HepG2 (cell line): ENCODE results near the gene TSC22D4. TPM values are rescaled to one million over a fixed set of nuclear protein-coding genes. Genes with fewer than 3 reads are reported as not detected.

Experiments used
- ATAC-seq: fragments of 200-7000 bp; cut with Tn5 transposase; 3 replicates; pipeline ENCODE4 v1.9.1; 2020; ENCODE audit warnings: mild to moderate bottlenecking, moderate library complexity
- BruUV-seq: library from RNA; stranded (reverse); fragments of 400-500 nt; replicated peaks from 2 replicates; lab custom pipeline; 2021; lab: Mats Ljungman, UMichigan
- CTCF ChIA-PET: fragments of 300-600 bp; formaldehyde crosslinking; extraction: SDS; loops from one replicate; lab custom pipeline; 2021; ENCODE audit warnings: low total read pairs, inconsistent platforms, low intra/inter-chr PET ratio; lab: Yijun Ruan, JAX
- POLR2A ChIA-PET: fragments of 350-600 bp; sonication (Branson Sonifier 250); formaldehyde crosslinking; loops from one replicate; lab custom pipeline; 2020; ENCODE audit warnings: antibody characterized with exemption, inconsistent platforms; lab: Yijun Ruan, JAX
- DNase-seq: peaks from one replicate; pipeline ENCODE4 v3.0.0-alpha.2; 2015; ENCODE audit warnings: low spot score
- FAIRE-seq: peaks from 3 replicates; lab custom pipeline; 2011; peaks lifted over from hg19 to GRCh38; lab: Jason Lieb, UNC
- H2AFZ ChIP-seq: one replicate; pipeline ENCODE4 v1.6.1; 2011; ENCODE audit warnings: low read length, inconsistent platforms
- H3K27ac ChIP-seq: fragments of 300-600 bp; 3 replicates; pipeline ENCODE4 v1.8.0; 2011; ENCODE audit warnings: mixed run types, mild to moderate bottlenecking, mixed read lengths, low read length, inconsistent platforms; ENCODE audit not compliant: insufficient read depth; ENCODE audit errors: extremely low read length
- H3K27me3 ChIP-seq, 2 experiments: fragments of 200-600 bp in 1 of 2; 2 replicates in 1 of 2; 3 replicates in 1 of 2; pipeline versions ENCODE4 v1.6.0 to v1.8.0; 2011; ENCODE audit warnings: low read length in 2 of 2, mild to moderate bottlenecking in 2 of 2, moderate library complexity in 2 of 2, inconsistent platforms in 1 of 2; ENCODE audit not compliant: insufficient read depth in 2 of 2, control insufficient read depth in 1 of 2
- H3K36me3 ChIP-seq, 2 experiments: fragments of 200-600 bp in 1 of 2; replicated peaks in 1 of 2; 2 replicates in 1 of 2; 3 replicates in 1 of 2; pipeline versions ENCODE4 v1.5.1 to v1.8.0; 2011; ENCODE audit warnings: low read length in 2 of 2, inconsistent platforms in 1 of 2; ENCODE audit not compliant: insufficient read depth in 2 of 2, control insufficient read depth in 1 of 2
- H3K4me1 ChIP-seq: 2 replicates; pipeline ENCODE4 v1.5.1; 2012; ENCODE audit warnings: low read length, inconsistent platforms; ENCODE audit not compliant: insufficient read depth
- H3K4me2 ChIP-seq: 2 replicates; pipeline ENCODE4 v1.6.0; 2011; ENCODE audit warnings: low read depth, low read length, inconsistent platforms
- H3K4me3 ChIP-seq, 3 experiments: fragments of 200-600 bp in 1 of 3; sonication (generic), shearing (Covaris generic) in 1 of 3; replicated peaks in 1 of 3; 2 replicates each; pipeline ENCODE4 v1.5.1; 2011 to 2016; ENCODE audit warnings: low read length in 3 of 3, inconsistent platforms in 2 of 3, low read depth in 2 of 3, mild to moderate bottlenecking in 2 of 3, control low read depth in 1 of 3, mixed read lengths in 1 of 3; ENCODE audit not compliant: insufficient read depth in 1 of 3
- H3K79me2 ChIP-seq: one replicate; pipeline ENCODE4 v1.6.1; 2011; ENCODE audit warnings: low read length, inconsistent platforms; ENCODE audit not compliant: insufficient read depth
- H3K9ac ChIP-seq: 2 replicates; pipeline ENCODE4 v1.6.0; 2011; ENCODE audit warnings: mild to moderate bottlenecking, low read depth, low read length, inconsistent platforms; ENCODE audit not compliant: insufficient read depth
- H3K9me3 ChIP-seq: 2 replicates; pipeline ENCODE4 v1.5.1; 2012; ENCODE audit warnings: mild to moderate bottlenecking, low read length
- H4K20me1 ChIP-seq: 2 replicates; pipeline ENCODE4 v1.6.0; 2011; ENCODE audit warnings: inconsistent platforms, mild to moderate bottlenecking, low read length, moderate library complexity; ENCODE audit not compliant: insufficient read depth
- CBX2 ChIP-seq, 2 experiments: fragments of 200-600 bp in 1 of 2; sonication (generic); formaldehyde crosslinking in 1 of 2; IDR thresholded peaks; 2 replicates each; pipeline versions ENCODE4 v1.7.0 to v1.8.1; 2018 to 2022; ENCODE audit warnings: low read depth in 2 of 2, low read length in 1 of 2, mild to moderate bottlenecking in 1 of 2, missing genetic modification reagents in 1 of 2
- CEBPG ChIP-seq: IDR thresholded peaks from 2 replicates; pipeline ENCODE4 v1.6.1; 2016
- HMGA1 ChIP-seq: sonication (generic); formaldehyde crosslinking; conservative IDR thresholded peaks from 2 replicates; pipeline ENCODE4 v1.4.0; 2020; ENCODE audit warnings: missing genetic modification reagents
- KDM1A ChIP-seq: IDR thresholded peaks from 2 replicates; pipeline ENCODE4 v1.6.1; 2016; ENCODE audit warnings: missing compliant biosample characterization
- KDM4B ChIP-seq: sonication (generic); formaldehyde crosslinking; IDR thresholded peaks from 2 replicates; pipeline ENCODE4 v1.4.0; 2020; ENCODE audit warnings: missing genetic modification reagents
- NR3C1 ChIP-seq: sonication (generic); formaldehyde crosslinking; IDR thresholded peaks from 2 replicates; pipeline ENCODE4 v1.4.0; 2020; ENCODE audit warnings: missing genetic modification reagents
- PRPF4 ChIP-seq: fragments of 200-400 bp; formaldehyde crosslinking; IDR thresholded peaks from 2 replicates; pipeline ENCODE4 v1.6.1; 2016; ENCODE audit warnings: low read length, low read depth; ENCODE audit not compliant: poor library complexity, severe bottlenecking
- SP5 ChIP-seq: IDR thresholded peaks from 2 replicates; pipeline ENCODE4 v1.6.1; 2016; ENCODE audit warnings: low read depth, borderline replicate concordance
- SRSF9 ChIP-seq: fragments of 200-400 bp; formaldehyde crosslinking; IDR thresholded peaks from 2 replicates; pipeline ENCODE4 v1.6.1; 2018; ENCODE audit warnings: borderline replicate concordance, mild to moderate bottlenecking, low read depth, low read length; ENCODE audit not compliant: insufficient read depth, poor library complexity, severe bottlenecking
- STAG1 ChIP-seq: sonication (generic); formaldehyde crosslinking; IDR thresholded peaks from 2 replicates; pipeline ENCODE4 v1.4.0; 2020; ENCODE audit warnings: missing genetic modification reagents
- STAT5B ChIP-seq: sonication (generic); formaldehyde crosslinking; IDR thresholded peaks from 2 replicates; pipeline ENCODE4 v1.4.0; 2020; ENCODE audit warnings: missing genetic modification reagents
- STAT6 ChIP-seq: sonication (generic); formaldehyde crosslinking; IDR thresholded peaks from 2 replicates; pipeline ENCODE4 v1.4.0; 2020; ENCODE audit warnings: missing genetic modification reagents, mild to moderate bottlenecking, borderline replicate concordance
- ZBTB34 ChIP-seq: sonication (generic); formaldehyde crosslinking; IDR thresholded peaks from 2 replicates; pipeline ENCODE4 v1.8.0; 2022; ENCODE audit warnings: mild to moderate bottlenecking, missing genetic modification reagents
- ZNF605 ChIP-seq: sonication (generic); formaldehyde crosslinking; IDR thresholded peaks from 2 replicates; pipeline ENCODE4 v1.8.0; 2022; ENCODE audit warnings: mild to moderate bottlenecking, missing genetic modification reagents
- WGBS: methylation state at CpG from one replicate; pipeline ENCODE4 v1.1.6; 2017; ENCODE audit warnings: low lambda C conversion rate; 5-methylcytosine and 5-hydroxymethylcytosine counted together
- in situ Hi-C: cut with HindIII; loops from 2 replicates; pipeline ENCODE4 v1.10.0; 2017; ENCODE audit warnings: low pct_unique_long_range_greater_than_20kb; ENCODE audit not compliant: extremely low pct_ligation_motif_present
- intact Hi-C: fragments of 100-400 bp; cut with micrococcal nuclease; formaldehyde crosslinking; loops from one replicate; pipeline ENCODE4 v1.10.0; 2022; ENCODE audit not compliant: unreplicated experiment
- polyA plus RNA-seq, 8 experiments: library from polyadenylated mRNA; depleted of rRNA in 3 of 8; stranded (reverse) in 7 of 8; unstranded in 1 of 8; fragments of >200 nt; fragmentation: Illumina TruSeq in 4 of 8; extraction: Trizol in 4 of 8; gene quantifications; 2 replicates each; pipeline versions ENCODE4 v1.2.1 to v1.2.3, GENCODE V29; 2011 to 2016; ENCODE audit warnings: low read depth in 4 of 8, missing spikeins in 1 of 8, mixed read lengths in 1 of 8; ENCODE audit not compliant: insufficient read depth in 1 of 8
- total RNA-seq, 5 experiments: library from RNA; depleted of rRNA; stranded (reverse); fragments of >200 nt; fragmentation: Illumina TruSeq; extraction: Trizol; gene quantifications; 2 replicates each; pipeline ENCODE4 v1.2.3, GENCODE V29; 2016; ENCODE audit warnings: low read depth in 1 of 5
- TF ChIP-seq, protein P1 (sequence below): sonication (generic); formaldehyde crosslinking; IDR thresholded peaks from 2 replicates; pipeline ENCODE4 v1.5.0; 2020; ENCODE audit warnings: mild to moderate bottlenecking, missing genetic modification reagents, moderate library complexity
- TF ChIP-seq, protein P2 (sequence below): sonication (generic); IDR thresholded peaks from 2 replicates; pipeline ENCODE4 v1.6.1; 2016; ENCODE audit warnings: low read depth, borderline replicate concordance

The TSC22D4 gene
- total and polyA plus RNA-seq, 2 of the 13 experiments (the other 11 are each of a cell fraction or from before 2014, with no cell fraction given) = 7.7 to 8.7 TPM

- TF ChIP-seq, protein P1, sequence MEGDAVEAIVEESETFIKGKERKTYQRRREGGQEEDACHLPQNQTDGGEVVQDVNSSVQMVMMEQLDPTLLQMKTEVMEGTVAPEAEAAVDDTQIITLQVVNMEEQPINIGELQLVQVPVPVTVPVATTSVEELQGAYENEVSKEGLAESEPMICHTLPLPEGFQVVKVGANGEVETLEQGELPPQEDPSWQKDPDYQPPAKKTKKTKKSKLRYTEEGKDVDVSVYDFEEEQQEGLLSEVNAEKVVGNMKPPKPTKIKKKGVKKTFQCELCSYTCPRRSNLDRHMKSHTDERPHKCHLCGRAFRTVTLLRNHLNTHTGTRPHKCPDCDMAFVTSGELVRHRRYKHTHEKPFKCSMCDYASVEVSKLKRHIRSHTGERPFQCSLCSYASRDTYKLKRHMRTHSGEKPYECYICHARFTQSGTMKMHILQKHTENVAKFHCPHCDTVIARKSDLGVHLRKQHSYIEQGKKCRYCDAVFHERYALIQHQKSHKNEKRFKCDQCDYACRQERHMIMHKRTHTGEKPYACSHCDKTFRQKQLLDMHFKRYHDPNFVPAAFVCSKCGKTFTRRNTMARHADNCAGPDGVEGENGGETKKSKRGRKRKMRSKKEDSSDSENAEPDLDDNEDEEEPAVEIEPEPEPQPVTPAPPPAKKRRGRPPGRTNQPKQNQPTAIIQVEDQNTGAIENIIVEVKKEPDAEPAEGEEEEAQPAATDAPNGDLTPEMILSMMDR (CRISPR knock-in tag) = peak; percentile 45
- no peak for TF ChIP-seq CEBPG (CRISPR knock-in tag)
- no peak for TF ChIP-seq SP5 (CRISPR knock-in tag)
- TF ChIP-seq STAG1 (CRISPR knock-in tag) = peak; percentile 51
Measured at GRCh38 chr7:100490483-100491191, 11.6 kb upstream of the TSC22D4 start (continued).

DNA sequence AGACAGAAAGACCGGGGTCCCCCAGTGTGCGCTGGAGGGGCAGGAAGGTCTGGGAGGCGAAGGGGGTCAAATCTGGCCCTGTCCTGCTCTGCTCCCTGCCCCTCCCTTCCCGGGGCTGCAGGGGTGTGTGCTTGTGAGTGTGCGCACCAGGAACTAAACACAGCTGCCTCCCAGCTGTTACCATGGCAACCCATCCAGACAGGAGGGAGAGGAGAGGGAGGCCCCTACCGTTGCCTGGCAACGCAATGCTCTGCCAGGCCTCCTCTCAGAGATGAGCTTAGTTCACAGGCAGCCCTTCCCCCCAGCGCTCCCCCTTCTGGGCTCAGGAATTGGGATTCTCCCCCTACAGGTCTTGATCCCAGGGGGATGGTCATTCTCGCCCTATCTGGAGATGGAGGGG lies 10.8 kb upstream of the TSC22D4 start:
- no peak overlapping the region for H3K4me3 ChIP-seq
- ATAC-seq (peak; percentile 42), DNase-seq (peak; percentile 89), FAIRE-seq (peak; percentile 59)
- H3K79me2 ChIP-seq = no peaks in the 10 kb centered on the region
- H3K36me3 ChIP-seq = no peaks in the 10 kb centered on the region
- WGBS = 43% methylated on average over 6 of the region's 9 CpGs
- CTCF ChIA-PET = no interaction called here
- H3K27me3 ChIP-seq = peaks cover 1 to 31% of the 10 kb centered on the region in 2 experiments
- H3K9ac ChIP-seq = no peak overlapping the region
- H3K9me3 ChIP-seq = no peaks in the 10 kb centered on the region
- BruUV-seq = no TSS peak
- no peak overlapping the region for H2AFZ ChIP-seq
- in situ Hi-C loops (loop anchor here (5.0 kb wide), 1 partner anchor 77 kb away; no protein-coding TSS in a partner anchor), intact Hi-C loops (no loop called here)
- no peak overlapping the region for H3K4me2 ChIP-seq
- H4K20me1 ChIP-seq = no peaks in the 10 kb centered on the region
- POLR2A ChIA-PET = interaction anchor here (0.9 kb wide), 1 partner anchor 83 kb away, joined by 3 read pairs; no protein-coding TSS in a partner anchor
- H3K27ac ChIP-seq = no peak overlapping the region
- H3K4me1 ChIP-seq = peaks cover 60% of the 10 kb centered on the region
- TF ChIP-seq ZBTB34 (no peak), NR3C1 (no peak), PRPF4 (no peak), KDM1A (CRISPR knock-in tag) (0 out of 2 replicates have a peak, but pooled peaks have one; percentile 35), ZNF605 (CRISPR knock-in tag) (no peak), KDM4B (CRISPR knock-in tag) (no peak), STAT5B (CRISPR knock-in tag) (no peak), HMGA1 (CRISPR knock-in tag) (no peak), STAT6 (CRISPR knock-in tag) (no peak), SRSF9 (no peak), CBX2 (IDR thresholded peaks at IDR 0.05; ENCODE audit: low read depth, low read length) (no peak), CBX2 (CRISPR knock-in tag; IDR thresholded peaks at IDR 0.05; ENCODE audit: low read depth) (no peak)
- TF ChIP-seq, protein P2, sequence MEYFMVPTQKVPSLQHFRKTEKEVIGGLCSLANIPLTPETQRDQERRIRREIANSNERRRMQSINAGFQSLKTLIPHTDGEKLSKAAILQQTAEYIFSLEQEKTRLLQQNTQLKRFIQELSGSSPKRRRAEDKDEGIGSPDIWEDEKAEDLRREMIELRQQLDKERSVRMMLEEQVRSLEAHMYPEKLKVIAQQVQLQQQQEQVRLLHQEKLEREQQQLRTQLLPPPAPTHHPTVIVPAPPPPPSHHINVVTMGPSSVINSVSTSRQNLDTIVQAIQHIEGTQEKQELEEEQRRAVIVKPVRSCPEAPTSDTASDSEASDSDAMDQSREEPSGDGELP = peak; percentile 67; the same call in 1 of the 2 replicates
